K562 (cell line): Measurements from ENCODE around the gene HPN. TPM values are rescaled to one million over a fixed set of nuclear protein-coding genes. Genes with fewer than 3 reads are reported as not detected.

Experiments
- ARID1B ChIP-seq: fragments of 450-650 bp; IDR thresholded peaks from 2 replicates; pipeline ENCODE4 v1.6.1; 2016; ENCODE audit warnings: antibody characterized with exemption, mild to moderate bottlenecking, inconsistent platforms
- CEBPZ ChIP-seq: fragments of 150-350 bp; IDR thresholded peaks from 2 replicates; pipeline ENCODE4 v1.6.1; 2014; ENCODE audit warnings: low read depth, mild to moderate bottlenecking, low read length, borderline replicate concordance
- ELF2 ChIP-seq: fragments of 250-450 bp; sonication (Bioruptor Pico); IDR thresholded peaks from 2 replicates; pipeline ENCODE4 v1.5.0; 2021; ENCODE audit warnings: mild to moderate bottlenecking
- FOXA1 ChIP-seq: fragments of 450-650 bp; IDR thresholded peaks from 2 replicates; pipeline ENCODE4 v1.6.1; 2016; ENCODE audit warnings: mild to moderate bottlenecking, borderline replicate concordance
- HMG20A ChIP-seq: fragments of 450-650 bp; formaldehyde crosslinking; conservative IDR thresholded peaks from 2 replicates; pipeline ENCODE4 v1.4.0; 2020; ENCODE audit warnings: mild to moderate bottlenecking, mixed read lengths
- NFATC3 ChIP-seq: fragments of 450-650 bp; IDR thresholded peaks from 2 replicates; pipeline ENCODE4 v1.6.1; 2017; ENCODE audit warnings: mild to moderate bottlenecking
- PATZ1 ChIP-seq: fragments of 250-450 bp; sonication (Bioruptor Pico); IDR thresholded peaks from 2 replicates; pipeline ENCODE4 v1.5.0; 2020; ENCODE audit warnings: mild to moderate bottlenecking, borderline replicate concordance
- SP1 ChIP-seq: sonication (generic); formaldehyde crosslinking; IDR thresholded peaks from 2 replicates; pipeline ENCODE4 v1.8.1; 2022; ENCODE audit warnings: mild to moderate bottlenecking, missing genetic modification reagents
- TAL1 ChIP-seq: fragments of 450-650 bp; IDR thresholded peaks from 2 replicates; pipeline ENCODE4 v1.6.1; 2016; ENCODE audit warnings: mild to moderate bottlenecking
- TCF7L2 ChIP-seq: fragments of 150-350 bp; IDR thresholded peaks from 2 replicates; pipeline ENCODE4 v1.6.1; 2016; ENCODE audit warnings: low read depth, mild to moderate bottlenecking, low read length, moderate library complexity
- USF1 ChIP-seq: sonication (generic); formaldehyde crosslinking; IDR thresholded peaks from 2 replicates; pipeline ENCODE4 v1.9.0; 2022; ENCODE audit warnings: mild to moderate bottlenecking, missing genetic modification reagents
- YBX1 ChIP-seq: fragments of 450-650 bp; IDR thresholded peaks from 2 replicates; pipeline ENCODE4 v1.7.1; 2016; ENCODE audit warnings: mild to moderate bottlenecking
- ZNF766 ChIP-seq: fragments of 200-800 bp; sonication (Bioruptor generic); conservative IDR thresholded peaks from 2 replicates; pipeline ENCODE4 v1.6.1; 2016; ENCODE audit warnings: missing genetic modification characterization, missing compliant biosample characterization
- ZSCAN29 ChIP-seq: fragments of 450-650 bp; IDR thresholded peaks from 2 replicates; pipeline ENCODE4 v1.6.1; 2017
- polyA plus RNA-seq, 8 experiments: library from polyadenylated mRNA; depleted of rRNA in 4 of 8; stranded (reverse) in 5 of 8; unstranded in 3 of 8; fragments of >200 nt; fragmentation: Nextera tagmentation in 2 of 8; fragmentation: Illumina TruSeq in 1 of 8; extraction: Ambion mirVana in 2 of 8; extraction: Trizol in 1 of 8; gene quantifications; 2 replicates each; pipeline versions ENCODE4 v1.2.1 to v1.2.3, GENCODE V29; 2011 to 2014; ENCODE audit warnings: inconsistent platforms in 1 of 8, missing spikeins in 1 of 8
- total RNA-seq, 7 experiments: library from RNA; depleted of rRNA in 6 of 7; stranded (reverse); fragments of >200 nt in 6 of 7; fragmentation: Illumina TruSeq in 2 of 7; extraction: Trizol in 2 of 7; gene quantifications; 2 replicates each; pipeline versions ENCODE4 v1.2.1 to v1.2.3, GENCODE V29; 2011 to 2021; ENCODE audit warnings: low replicate concordance in 1 of 7

Gene HPN
- total and polyA plus RNA-seq, 9 of the 15 experiments (the other 6 are each of a cell fraction or from before 2014, with no cell fraction given) = 0.10 to 0.20 TPM; not detected in 7

- TF ChIP-seq USF1 (CRISPR knock-in tag) (peak; percentile 74), TAL1 (peak; percentile 63), PATZ1 (CRISPR knock-in tag) (no peak), HMG20A (CRISPR knock-in tag) (no peak), ELF2 (CRISPR knock-in tag) (no peak), FOXA1 (no peak), CEBPZ (no peak), ZNF766 (CRISPR knock-in tag) (peak; percentile 55; the same call in 1 of the 2 replicates), TCF7L2 (no peak), SP1 (CRISPR knock-in tag) (peak; percentile 38; the same call in 1 of the 2 replicates), YBX1 (no peak), NFATC3 (no peak), ZSCAN29 (no peak), ARID1B (peak; percentile 89)
Measured at GRCh38 chr19:35040826-35041547, 534 bp upstream of the HPN start (continued).
